Occipital lobe (tissue), 2 donors: ENCODE data around the gene ZNF592. TPM values are rescaled to one million over a fixed set of nuclear protein-coding genes. Genes with fewer than 3 reads are reported as not detected.
"Not testable (repeated sequence)": the region's sequence is repeated elsewhere in the genome, so short reads cannot be mapped to it uniquely, and the experiment has no call there.

Source experiments
- DNase-seq: peaks from one replicate; lab custom pipeline; 2025; lab: John Stamatoyannopoulos, UW
- total RNA-seq: library from RNA; depleted of rRNA; stranded (reverse); fragments of >200 nt; gene quantifications from one replicate; pipeline ENCODE4 v1.2.3, GENCODE V29; 2014

The ZNF592 gene, protein sequence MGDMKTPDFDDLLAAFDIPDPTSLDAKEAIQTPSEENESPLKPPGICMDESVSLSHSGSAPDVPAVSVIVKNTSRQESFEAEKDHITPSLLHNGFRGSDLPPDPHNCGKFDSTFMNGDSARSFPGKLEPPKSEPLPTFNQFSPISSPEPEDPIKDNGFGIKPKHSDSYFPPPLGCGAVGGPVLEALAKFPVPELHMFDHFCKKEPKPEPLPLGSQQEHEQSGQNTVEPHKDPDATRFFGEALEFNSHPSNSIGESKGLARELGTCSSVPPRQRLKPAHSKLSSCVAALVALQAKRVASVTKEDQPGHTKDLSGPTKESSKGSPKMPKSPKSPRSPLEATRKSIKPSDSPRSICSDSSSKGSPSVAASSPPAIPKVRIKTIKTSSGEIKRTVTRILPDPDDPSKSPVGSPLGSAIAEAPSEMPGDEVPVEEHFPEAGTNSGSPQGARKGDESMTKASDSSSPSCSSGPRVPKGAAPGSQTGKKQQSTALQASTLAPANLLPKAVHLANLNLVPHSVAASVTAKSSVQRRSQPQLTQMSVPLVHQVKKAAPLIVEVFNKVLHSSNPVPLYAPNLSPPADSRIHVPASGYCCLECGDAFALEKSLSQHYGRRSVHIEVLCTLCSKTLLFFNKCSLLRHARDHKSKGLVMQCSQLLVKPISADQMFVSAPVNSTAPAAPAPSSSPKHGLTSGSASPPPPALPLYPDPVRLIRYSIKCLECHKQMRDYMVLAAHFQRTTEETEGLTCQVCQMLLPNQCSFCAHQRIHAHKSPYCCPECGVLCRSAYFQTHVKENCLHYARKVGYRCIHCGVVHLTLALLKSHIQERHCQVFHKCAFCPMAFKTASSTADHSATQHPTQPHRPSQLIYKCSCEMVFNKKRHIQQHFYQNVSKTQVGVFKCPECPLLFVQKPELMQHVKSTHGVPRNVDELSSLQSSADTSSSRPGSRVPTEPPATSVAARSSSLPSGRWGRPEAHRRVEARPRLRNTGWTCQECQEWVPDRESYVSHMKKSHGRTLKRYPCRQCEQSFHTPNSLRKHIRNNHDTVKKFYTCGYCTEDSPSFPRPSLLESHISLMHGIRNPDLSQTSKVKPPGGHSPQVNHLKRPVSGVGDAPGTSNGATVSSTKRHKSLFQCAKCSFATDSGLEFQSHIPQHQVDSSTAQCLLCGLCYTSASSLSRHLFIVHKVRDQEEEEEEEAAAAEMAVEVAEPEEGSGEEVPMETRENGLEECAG (N-terminal part only)
- 6.4 TPM for total RNA-seq

DNA sequence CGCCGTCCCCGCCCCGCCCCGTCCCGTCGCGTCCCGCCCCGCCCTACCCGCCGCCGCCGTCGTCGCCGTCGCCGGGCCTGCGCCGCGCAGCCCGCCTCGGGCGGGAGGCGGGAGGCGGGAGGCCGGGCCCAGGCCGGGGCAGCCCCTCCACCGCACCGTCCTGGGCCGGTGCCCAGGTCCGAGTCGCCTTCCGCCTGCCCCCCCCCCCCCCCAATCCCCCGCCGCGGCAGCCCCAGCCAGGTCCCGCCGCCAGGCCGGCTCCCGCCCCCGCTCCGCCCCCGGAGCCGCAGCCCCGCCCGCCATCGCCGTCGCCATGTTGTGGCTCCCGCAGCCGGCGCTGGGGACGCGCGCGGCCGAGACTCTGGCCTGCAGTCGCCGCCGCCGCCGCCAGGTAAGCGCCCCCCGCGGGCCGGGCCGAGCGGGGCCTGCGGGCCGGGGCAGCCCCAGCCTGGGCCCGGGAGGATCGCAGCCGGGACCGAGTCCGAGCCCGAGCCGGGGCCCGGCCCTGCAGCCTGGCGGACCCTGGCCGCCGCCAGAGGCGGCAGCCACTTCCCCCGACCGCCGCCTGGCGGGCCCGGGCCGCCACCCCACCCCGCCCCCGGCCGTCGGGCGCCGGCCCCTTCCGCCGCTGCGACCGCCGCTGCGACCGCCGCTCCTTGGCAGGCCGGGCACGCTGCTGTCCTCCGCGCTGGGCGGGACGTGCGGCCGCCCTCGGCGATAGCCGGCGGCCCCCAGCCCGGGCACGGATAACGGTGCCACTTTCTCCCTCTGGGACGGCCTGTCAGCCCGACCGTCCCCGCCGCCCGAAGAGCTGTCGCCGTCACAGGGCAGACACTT is at the start of gene ZNF592:
Gene ZNF592 (plus strand): TSS at position 319 of the 837 bp plus-strand sequence. CDS start 34,084 bp downstream, outside the sequence.
- DNase-seq = peak; percentile 70

DNA sequence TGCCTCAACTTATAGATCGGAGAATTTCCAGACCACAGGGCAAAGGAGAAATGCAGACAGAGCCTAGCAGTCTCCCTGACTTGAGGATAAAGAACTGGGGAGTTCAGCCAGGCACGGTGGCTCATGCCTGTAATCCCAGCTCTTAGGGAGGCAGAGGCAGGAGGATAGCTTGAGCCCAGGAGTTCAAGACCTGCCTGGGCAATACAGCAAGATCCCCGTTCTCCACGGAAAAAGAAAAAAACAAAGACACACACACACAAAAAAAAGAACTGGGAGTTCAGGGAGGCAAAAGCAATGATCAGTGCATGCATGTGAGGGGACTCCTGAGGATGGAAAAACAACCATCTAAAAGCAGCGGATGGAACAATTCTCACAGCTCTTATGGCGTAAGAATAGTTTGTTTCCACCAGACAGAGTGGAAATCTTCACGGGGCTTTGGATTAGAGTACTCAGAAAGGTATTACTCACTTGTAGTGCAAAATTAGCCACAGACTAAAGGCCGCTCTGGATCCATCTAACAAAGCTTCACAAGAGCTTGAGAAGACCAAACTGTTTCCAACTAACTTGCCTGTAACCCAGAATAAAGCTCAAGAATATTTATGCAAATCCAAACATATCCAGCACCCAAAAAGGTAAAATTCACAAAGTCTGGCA is 48.7 kb upstream of the ZNF592 start:
- DNase-seq = no peak

DNA sequence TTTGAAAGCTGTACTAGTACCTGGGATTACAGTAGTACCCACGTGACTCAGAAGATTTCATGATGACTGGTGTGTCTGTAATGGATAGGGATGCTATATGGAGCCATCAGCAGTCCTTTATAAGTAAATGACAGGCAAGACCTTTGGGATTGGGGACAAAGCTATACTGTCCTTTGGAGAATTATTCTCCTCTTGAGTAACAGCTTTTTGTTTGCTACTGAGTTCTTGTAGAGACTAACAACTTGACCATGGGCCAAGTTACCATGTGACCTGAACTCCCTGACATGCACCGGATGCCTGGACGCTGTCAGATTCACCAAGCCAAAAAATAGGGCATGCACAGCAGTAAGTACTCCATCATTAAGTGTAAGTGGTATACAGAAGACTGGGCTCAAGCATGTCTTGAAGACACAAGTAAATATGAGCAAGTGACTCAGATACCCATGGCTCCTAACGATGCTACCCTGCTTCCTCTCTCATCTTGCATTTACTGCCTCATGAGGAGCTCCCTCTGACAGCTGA is 45.4 kb upstream of the ZNF592 start:
- peak; percentile 12 for DNase-seq

DNA sequence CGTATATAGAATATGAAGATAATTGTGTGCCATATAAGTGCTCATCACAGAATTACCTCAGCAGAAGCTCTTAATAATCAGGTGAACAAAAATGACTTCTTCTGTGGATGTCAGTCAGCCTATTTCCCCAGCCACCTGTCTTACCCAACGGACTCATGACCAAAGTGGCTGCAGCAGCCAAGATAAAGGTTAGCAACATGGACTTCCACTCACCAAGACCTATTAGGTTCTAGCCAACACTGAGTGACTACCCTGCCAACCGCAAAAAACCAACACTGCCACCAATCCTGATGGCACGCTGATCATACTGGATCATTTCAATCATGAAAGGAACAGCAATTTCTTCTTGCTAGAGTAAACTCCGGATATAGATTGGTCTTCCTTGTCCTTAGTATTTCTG is 44.6 kb upstream of the ZNF592 start:
- no peak for DNase-seq

DNA sequence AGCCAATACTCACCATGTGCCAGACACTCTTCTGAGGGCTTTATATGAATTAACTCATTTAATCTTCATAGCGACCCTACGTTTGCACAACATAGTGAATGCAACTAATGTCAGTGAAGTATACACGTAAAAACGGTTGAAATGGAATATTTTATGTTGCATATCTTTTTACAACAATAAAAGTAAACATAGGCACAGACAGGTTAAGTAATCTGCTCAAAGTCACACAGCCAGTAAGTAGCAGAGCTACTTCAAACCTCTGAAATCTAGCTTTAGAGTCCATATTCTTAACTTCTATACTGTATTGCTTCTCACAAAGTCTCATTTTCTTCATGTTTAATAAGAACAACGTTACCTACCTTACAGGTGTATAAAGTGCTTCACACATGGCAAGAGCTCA is 34.0 kb upstream of the ZNF592 start:
- DNase-seq = no peak

DNA sequence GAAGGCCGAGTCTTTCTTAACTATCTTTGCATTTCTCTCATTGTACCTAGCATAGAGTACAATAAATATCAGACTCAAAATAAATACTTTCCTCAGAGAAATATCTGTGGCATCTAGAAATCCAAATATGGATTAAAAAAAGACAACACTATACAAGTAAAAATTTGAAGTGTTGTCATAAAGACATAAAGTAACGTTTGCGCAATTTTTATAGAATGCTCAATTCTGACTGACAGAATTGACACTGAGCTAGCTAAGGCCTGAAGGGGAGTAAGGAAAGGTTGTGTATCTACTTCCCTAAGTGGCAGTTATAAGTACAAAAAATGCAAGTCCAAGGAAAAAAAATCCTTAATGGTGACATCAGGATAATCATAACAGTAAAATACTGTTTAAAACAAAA is 33.6 kb upstream of the ZNF592 start:
- no peak for DNase-seq

DNA sequence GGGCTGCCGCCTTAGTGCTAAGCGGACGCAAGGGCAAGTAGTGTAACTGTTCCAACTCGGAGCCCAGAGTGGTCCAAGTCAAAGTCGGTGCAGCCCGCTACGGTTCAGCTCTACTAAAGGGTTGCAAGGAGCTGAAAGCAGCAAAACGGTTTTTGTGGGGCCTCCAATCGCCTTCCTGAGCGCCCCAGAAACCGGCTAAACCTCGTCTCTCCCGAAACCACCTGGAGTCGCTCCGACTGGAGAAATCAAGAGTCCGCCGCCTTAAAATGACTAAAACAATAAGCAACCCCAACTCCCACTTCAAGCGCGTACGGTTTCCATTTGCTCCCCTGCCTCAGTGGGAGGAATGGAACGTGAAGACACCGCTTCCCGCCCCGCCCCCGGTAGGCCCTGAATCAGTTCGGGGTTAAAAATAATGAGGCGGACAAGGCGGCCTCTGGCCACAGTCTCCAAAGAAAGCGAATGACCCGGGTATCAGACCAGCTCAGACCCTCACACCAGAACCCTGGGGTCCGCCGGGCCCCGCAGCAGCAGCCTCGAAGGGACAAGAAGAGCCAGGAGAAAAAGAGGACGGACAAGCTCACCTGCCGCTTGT is 32.9 kb upstream of the ZNF592 start:
- peak; percentile 51 for DNase-seq

DNA sequence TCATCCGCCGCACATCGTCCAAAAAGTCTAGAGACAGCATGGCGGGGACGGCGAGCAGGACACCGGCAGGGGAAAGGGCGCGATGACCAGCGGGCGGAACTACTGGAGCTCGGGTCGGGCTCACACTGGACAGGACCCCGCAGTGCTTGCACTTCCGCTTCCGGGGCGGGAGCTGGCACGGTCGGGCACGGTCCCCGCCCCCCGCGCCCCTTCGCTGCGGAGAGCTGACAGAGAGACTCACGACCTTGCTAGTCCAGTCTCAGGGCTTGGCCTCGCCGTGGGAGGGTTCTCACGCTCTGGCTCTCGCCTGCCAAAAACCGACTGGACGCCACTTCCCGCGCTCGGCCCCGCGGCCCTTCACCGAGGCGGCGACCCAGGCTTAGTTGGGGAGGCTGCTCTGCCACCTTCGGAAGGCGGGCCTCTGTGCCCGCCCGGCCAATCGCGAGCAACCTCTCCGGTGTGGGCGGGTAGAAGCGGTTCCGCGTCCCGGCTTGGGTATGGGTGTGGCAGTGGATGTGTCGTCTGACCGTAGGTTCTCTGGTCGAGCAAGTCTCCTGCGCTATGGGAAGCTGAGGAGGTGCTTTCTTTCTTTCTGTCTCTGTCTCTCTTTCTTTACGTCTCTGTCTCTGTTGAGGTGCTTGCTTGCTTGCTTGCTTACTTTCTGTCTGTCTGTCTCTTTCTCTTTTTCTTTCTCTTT is 32.2 kb upstream of the ZNF592 start, which contains the start of gene SEC11A:
Gene SEC11A (minus strand): TSS at position 104 of the 697 bp plus-strand sequence. CDS start 64 bp downstream, at position 40.
- peak; percentile 97 for DNase-seq

DNA sequence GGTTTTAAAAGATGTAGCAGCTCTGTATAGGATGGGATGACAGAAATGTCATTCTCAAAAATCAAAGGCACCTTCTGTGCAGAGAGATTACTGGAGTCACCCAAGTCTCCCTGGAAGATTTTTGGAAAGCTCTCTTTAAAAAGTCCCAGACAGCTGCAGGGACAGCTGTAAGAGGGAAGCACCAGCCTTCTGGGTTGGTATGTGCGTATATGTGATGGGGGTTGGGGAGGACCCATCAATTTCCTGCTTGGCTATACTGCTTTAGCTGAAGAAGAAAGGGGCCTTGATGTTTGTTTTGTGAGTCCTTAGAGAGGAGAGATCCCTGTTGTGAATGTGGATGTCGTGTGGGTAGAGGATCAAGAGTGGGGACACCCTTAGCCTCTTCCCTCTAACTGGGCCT is 27.0 kb upstream of the ZNF592 start:
- no peak for DNase-seq

DNA sequence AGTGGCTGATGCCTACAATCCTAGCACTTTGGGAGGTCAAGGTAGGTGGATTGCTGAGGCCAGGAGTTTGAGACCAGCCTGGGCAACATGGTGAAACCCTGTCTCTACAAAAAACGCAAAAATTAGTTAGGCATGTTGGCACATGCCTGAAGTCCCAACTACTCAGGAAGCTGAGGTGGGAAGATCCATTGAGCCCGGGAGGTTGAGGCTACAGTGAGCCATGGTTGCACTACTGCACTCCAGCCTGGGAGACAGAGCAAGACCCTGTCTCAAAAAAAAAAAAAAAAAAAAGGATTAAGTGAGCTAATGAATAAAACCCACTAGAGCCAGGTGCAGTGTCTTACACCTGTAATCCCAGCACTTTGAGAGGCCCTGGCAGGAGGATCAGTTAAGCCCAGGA is 25.8 kb upstream of the ZNF592 start:
- no peak for DNase-seq

DNA sequence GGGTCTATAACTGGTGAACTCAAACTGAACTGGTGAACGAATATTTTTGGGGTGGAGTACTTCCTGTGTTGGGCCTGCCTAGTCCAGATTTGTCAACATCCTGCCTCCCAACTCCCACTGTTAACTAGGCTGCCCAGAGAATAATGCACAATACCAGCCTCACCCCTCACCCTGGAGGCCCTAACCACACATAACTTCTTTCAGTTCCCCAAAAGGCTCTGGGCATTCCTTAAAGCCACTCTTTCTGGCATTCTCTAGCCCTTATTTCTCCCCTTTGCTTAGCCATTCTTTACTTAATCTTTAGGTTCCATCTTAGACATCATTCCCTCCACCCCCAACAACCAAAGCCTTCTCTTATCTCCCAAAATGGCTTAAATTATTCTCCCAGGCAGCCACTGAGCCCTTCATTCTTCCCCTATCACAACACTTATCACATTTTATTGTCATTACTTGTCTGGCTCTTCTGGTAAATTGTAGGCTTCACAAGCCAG is 23.3 kb upstream of the ZNF592 start:
- no peak for DNase-seq

DNA sequence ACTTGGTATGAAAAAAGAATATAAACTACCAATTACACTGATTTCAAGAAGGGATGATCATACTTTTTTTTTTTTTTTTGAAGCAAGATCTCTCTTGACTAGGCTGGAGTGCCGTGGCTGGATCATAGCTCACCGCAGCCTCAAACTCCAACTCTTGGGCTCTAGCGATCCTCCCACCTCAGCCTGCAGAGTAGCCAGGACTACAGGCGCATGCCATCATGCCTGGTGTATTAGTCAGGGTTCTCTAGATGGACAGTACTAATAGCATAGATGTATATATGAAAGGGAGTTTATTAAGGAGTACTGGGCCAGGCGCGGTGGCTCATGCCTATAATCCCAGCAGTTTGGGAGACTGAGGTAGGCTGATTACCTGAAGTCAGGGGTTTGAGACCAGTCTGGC is 21.0 kb upstream of the ZNF592 start:
- DNase-seq = no peak

DNA sequence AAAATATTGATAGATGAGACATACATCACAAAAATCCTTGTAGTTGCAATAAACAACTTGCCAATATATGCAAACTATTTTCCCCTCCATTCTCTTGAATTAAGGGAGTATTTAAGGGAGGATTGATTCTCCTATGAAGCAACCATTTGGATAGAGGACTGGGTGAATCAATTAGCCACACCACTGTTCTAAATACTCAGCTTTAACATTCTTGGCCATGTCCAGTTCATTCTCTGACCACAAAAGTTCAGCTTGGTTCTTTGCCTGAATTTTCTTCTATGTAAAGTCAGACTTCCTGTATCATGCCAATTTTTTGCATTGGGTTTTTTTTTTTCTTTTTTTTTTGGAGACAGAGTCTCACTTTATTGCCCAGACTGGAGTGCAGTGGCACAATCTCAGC is 16.6 kb upstream of the ZNF592 start:
- DNase-seq = no peak

DNA sequence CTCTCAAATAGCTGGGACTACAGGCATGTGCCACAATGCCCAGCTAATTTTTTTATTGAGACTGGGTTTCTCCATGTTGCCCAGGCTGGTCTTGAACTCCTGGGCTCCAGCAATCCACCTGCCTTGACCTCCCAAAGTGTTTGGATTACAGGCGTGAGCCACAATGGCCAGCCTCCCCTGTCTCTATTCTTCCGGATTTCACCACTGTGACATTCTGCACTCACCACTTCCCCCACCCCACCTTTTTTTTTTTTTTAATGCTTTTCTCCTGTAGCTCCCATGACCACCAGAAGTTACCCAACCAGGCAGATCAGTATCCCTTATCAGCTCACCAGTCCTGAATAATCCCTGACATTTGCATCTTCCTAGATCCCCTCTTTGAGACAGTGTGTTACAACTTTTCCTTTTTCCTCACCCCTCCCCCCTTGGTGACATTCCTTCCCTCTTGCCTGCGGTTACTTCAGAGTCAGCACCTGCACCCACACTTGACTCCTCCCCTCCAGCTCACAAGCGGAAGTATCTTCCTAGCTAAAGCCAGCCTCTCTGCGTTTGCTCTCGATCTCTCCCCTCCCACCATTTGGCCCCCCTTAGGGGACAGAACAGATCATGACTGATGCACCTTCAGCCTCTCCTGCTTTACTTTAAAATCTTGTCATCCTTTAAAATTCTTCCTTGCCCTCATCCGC is 13.5 kb upstream of the ZNF592 start:
- DNase-seq = no peak

DNA sequence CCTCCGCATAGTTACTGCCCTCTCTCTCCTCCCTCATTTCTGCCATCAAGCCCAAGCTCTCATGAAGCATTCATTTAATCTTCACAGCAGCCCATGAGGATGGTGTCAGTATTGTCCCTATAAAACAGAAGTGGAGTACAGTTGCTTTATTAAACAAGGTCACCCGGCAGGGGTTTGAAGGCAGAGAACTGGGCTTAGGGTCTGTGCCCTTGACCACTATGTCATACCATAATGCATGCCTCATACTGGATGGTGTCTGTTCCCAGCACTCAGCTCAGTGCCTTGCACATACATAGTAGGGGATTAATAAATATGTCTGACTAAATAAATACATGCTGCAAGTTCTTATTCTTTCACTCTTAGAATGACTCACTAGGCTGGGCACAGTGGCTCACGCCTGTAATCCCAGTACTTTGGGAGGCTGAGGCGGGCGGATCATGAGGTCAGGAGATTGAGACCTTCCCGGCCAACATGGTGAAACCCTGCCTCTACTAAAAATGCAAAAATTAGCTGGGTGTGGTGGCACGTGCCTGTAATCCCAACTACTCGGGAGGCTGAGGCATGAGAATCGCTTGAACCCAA is 12.8 kb upstream of the ZNF592 start:
- not testable (repeated sequence) for DNase-seq

DNA sequence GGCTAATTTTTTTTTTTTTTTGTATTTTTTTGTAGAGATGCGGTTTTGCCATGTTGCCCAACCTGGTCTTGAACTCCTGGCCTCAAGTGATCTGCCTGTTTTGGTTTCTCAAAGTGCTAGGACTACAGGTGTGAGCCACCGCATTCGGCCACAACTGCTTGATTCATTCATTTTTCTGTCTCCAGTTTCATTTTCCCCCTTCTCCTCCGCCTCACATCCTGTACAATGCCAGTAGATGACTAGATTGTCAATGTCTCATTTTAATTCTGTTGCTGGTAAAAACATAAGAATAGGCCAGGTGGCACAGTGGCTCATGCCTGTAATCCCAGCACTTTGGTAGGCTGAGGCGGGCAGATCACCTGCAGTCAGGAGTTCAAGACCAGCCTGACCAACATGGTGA is 12.0 kb upstream of the ZNF592 start:
- DNase-seq = no peak

DNA sequence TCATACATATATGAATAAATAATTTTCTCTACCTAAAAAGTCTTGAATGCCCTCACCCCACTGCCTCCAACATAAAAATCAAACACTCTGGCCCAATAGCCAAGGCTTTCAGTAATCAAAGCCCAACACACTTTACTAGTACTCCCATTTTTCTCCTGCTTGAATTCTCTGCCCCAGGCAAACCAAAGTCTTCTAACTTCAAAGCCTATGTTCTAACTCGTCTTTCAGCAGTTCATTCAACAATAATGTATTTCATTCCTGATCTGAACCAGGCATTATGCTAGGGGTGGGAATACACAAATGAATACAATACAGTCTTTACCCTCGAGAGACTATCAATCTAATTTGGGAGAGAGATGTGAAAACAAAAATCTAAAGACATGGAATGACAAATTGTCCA is 11.4 kb upstream of the ZNF592 start:
- DNase-seq = no peak

DNA sequence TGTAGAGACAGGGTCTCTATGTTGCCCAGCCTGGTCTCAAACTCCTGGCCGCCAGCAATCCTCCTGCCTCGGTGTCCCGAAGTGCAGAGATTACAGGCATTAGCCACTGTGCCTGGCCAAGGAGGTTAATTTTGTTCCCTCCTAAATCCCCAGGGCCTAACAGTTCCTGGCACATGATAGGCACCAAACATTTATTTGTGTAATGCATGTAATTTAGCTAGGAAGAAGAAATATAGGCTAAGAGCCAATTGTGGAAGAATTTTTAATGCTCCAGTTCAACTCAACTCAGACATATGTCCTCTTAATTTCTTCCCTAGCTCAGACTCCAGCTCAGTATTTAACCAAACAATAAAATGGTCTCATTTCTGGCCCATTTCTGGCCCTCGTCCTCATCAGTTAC is 7.7 kb upstream of the ZNF592 start:
- DNase-seq = no peak
